Endothelial cell of umbilical vein (primary cell): ENCODE results near the gene IGFBP3. TPM values are rescaled to one million over a fixed set of nuclear protein-coding genes. Genes with fewer than 3 reads are reported as not detected.

Experiments
- BruUV-seq: library from RNA; stranded (reverse); fragments of 400-500 nt; replicated peaks from 2 replicates; lab custom pipeline; 2021; lab: Mats Ljungman, UMichigan
- CTCF ChIA-PET: fragments of 300-600, 350-600 bp; sonication (Branson Sonifier 250); formaldehyde crosslinking; loops from one replicate; lab custom pipeline; 2021; ENCODE audit warnings: antibody characterized with exemption, inconsistent platforms; lab: Charles Lee
- POLR2A ChIA-PET: fragments of 300-600, 350-600 bp; sonication (Branson Sonifier 250); formaldehyde crosslinking; loops from one replicate; lab custom pipeline; 2021; ENCODE audit warnings: antibody characterized with exemption, inconsistent platforms; lab: Charles Lee
- DNase-seq: peaks from one replicate; pipeline ENCODE4 v3.0.0-alpha.2; 2011; ENCODE audit warnings: low read depth, low spot score
- FAIRE-seq: peaks from 2 replicates; lab custom pipeline; 2011; peaks lifted over from hg19 to GRCh38; lab: Jason Lieb, UNC
- H2AFZ ChIP-seq: 2 replicates; pipeline ENCODE4 v1.6.0; 2012; ENCODE audit warnings: low read depth, low read length, control low read depth, inconsistent platforms
- H3K27ac ChIP-seq: 2 replicates; pipeline ENCODE4 v1.5.1; 2011; ENCODE audit warnings: low read depth, mild to moderate bottlenecking, control low read depth, low read length, moderate library complexity; ENCODE audit not compliant: insufficient read depth
- H3K27me3 ChIP-seq, 2 experiments: 2 replicates each; pipeline versions ENCODE4 v1.6.0 to v1.6.1; 2011; ENCODE audit warnings: low read length in 2 of 2, mixed read lengths in 1 of 2; ENCODE audit not compliant: control insufficient read depth in 2 of 2, insufficient read depth in 2 of 2
- H3K36me3 ChIP-seq, 2 experiments: 2 replicates in 1 of 2; 3 replicates in 1 of 2; pipeline ENCODE4 v1.5.1; 2011; ENCODE audit warnings: low read length in 2 of 2, mild to moderate bottlenecking in 1 of 2, moderate library complexity in 1 of 2; ENCODE audit not compliant: control insufficient read depth in 2 of 2, insufficient read depth in 2 of 2; ENCODE audit errors: extremely low read depth in 1 of 2
- H3K4me1 ChIP-seq: 3 replicates; pipeline ENCODE4 v1.5.1; 2011; ENCODE audit warnings: mild to moderate bottlenecking, low read length; ENCODE audit not compliant: control insufficient read depth, insufficient read depth; ENCODE audit errors: extremely low read depth
- H3K4me2 ChIP-seq: 2 replicates; pipeline ENCODE4 v1.6.1; 2011; ENCODE audit warnings: low read length, control low read depth, mixed read lengths; ENCODE audit not compliant: insufficient read depth
- H3K4me3 ChIP-seq, 3 experiments: fragments of 200-600 bp in 1 of 3; sonication (generic), shearing (Covaris generic) in 1 of 3; replicated peaks in 1 of 3; 2 replicates each; pipeline ENCODE4 v1.5.1; 2011 to 2016; ENCODE audit warnings: control low read depth in 3 of 3, low read length in 3 of 3, mild to moderate bottlenecking in 2 of 3, inconsistent platforms in 1 of 3, low read depth in 1 of 3, moderate library complexity in 1 of 3; ENCODE audit not compliant: insufficient read depth in 1 of 3
- H3K79me2 ChIP-seq: 2 replicates; pipeline ENCODE4 v1.6.0; 2012; ENCODE audit warnings: low read length, inconsistent platforms; ENCODE audit not compliant: control insufficient read depth, insufficient read depth
- H3K9ac ChIP-seq: replicated peaks from 2 replicates; pipeline ENCODE3; 2011; ENCODE audit warnings: low read length, control low read depth; ENCODE audit not compliant: insufficient read depth; ENCODE audit errors: extremely low read depth
- H3K9me1 ChIP-seq: replicated peaks from 3 replicates; pipeline ENCODE4 v1.6.0; 2011; ENCODE audit warnings: mild to moderate bottlenecking, low read length; ENCODE audit not compliant: control insufficient read depth, insufficient read depth; ENCODE audit errors: extremely low read depth
- H3K9me3 ChIP-seq: replicated peaks from 2 replicates; pipeline ENCODE4 v1.5.1; 2012; ENCODE audit warnings: low read length, inconsistent platforms; ENCODE audit not compliant: control insufficient read depth, insufficient read depth
- H4K20me1 ChIP-seq: replicated peaks from 2 replicates; pipeline ENCODE3; 2011; ENCODE audit warnings: mild to moderate bottlenecking, low read length; ENCODE audit not compliant: control insufficient read depth, insufficient read depth; ENCODE audit errors: extremely low read depth
- JUN ChIP-seq: IDR thresholded peaks from 2 replicates; pipeline ENCODE4 v1.6.1; 2011; ENCODE audit warnings: borderline replicate concordance, low read depth; ENCODE audit not compliant: insufficient read length, insufficient read depth
- MYC ChIP-seq: IDR thresholded peaks from one replicate; pipeline ENCODE4 v1.6.1; 2011; ENCODE audit warnings: mild to moderate bottlenecking, low read depth, low read length
- dilution Hi-C: fragments of 300-500 bp; cut with MboI; formaldehyde crosslinking; loops from one replicate; pipeline ENCODE4 v1.15.0; 2019; ENCODE audit warnings: low sequenced_read_pairs; ENCODE audit not compliant: extremely low pct_ligation_motif_present
- intact Hi-C: fragments of 100-400 bp; cut with micrococcal nuclease; formaldehyde crosslinking; loops from one replicate; pipeline ENCODE4 v1.10.0; 2022
- polyA plus RNA-seq, 4 experiments: library from polyadenylated mRNA; depleted of rRNA in 3 of 4; stranded (reverse) in 3 of 4; unstranded in 1 of 4; fragments of >200 nt; gene quantifications; 2 replicates each; pipeline versions ENCODE4 v1.2.1 to v1.2.3, GENCODE V29; 2011 to 2012; ENCODE audit warnings: missing spikeins in 1 of 4
- total RNA-seq: library from RNA; stranded (reverse); gene quantifications from 2 replicates; pipeline ENCODE4 v1.2.3, GENCODE V29; 2021
- TF ChIP-seq, protein P1 (sequence below), 2 donors: IDR thresholded peaks; 1 replicate in 1 of 2; 2 replicates in 1 of 2; pipeline ENCODE4 v1.5.1; 2011; ENCODE audit warnings: low read length in 2 of 2, mild to moderate bottlenecking in 2 of 2, moderate library complexity in 2 of 2, control low read depth in 1 of 2, inconsistent platforms in 1 of 2, low read depth in 1 of 2; ENCODE audit not compliant: insufficient read depth in 1 of 2; ENCODE audit errors: extremely low read depth in 1 of 2
- TF ChIP-seq, protein P2 (sequence below): IDR thresholded peaks from 2 replicates; pipeline ENCODE4 v1.6.1; 2011; ENCODE audit not compliant: insufficient read depth, insufficient read length

The IGFBP3 gene
- total and polyA plus RNA-seq, 2 donors (not counting 3 experiments of a cell fraction or from before 2014, with no cell fraction given): 3.4 to 10.1 TPM

DNA sequence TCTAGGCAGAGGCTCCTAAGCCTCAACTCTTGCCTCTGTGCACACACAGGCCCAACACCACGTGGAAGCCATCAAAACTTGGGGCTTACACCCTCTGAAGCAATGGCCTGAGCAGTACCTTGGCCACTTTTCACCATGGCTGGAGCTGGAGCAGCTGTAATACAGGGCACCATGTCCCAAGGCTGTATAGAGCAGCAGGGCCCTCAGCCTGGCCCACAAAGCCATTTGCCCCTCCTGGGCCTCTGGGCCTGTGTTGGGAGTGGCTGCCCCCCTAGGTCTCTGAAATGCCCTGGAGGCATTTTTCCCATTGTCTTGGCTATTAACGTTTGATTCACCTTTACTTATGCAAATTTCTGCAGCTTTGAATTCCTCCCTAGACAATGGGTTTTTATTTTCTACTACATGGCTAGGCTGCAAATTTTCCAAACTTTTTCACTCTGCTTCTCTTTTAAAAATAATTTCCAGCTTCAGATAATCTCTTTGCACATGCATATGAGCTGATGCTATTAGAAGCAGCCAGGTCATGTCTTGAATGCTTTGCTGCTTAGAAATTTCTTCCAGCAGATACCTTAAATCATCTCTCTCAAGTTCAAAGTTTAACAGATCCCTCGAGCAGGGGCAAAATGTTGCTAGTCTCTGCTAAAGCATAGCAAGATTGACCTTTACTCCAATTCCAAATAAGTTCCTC is 42.5 kb downstream of the IGFBP3 start:
- TF ChIP-seq, protein P1, sequence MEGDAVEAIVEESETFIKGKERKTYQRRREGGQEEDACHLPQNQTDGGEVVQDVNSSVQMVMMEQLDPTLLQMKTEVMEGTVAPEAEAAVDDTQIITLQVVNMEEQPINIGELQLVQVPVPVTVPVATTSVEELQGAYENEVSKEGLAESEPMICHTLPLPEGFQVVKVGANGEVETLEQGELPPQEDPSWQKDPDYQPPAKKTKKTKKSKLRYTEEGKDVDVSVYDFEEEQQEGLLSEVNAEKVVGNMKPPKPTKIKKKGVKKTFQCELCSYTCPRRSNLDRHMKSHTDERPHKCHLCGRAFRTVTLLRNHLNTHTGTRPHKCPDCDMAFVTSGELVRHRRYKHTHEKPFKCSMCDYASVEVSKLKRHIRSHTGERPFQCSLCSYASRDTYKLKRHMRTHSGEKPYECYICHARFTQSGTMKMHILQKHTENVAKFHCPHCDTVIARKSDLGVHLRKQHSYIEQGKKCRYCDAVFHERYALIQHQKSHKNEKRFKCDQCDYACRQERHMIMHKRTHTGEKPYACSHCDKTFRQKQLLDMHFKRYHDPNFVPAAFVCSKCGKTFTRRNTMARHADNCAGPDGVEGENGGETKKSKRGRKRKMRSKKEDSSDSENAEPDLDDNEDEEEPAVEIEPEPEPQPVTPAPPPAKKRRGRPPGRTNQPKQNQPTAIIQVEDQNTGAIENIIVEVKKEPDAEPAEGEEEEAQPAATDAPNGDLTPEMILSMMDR (IDR thresholded peaks at IDR 0.05; ENCODE audit: extremely low read depth in 1 of 2, insufficient read depth in 1 of 2, low read depth in 1 of 2, low read length in 2 of 2): no peak
- TF ChIP-seq MYC (no peak), JUN (no peak)
- TF ChIP-seq, protein P2, sequence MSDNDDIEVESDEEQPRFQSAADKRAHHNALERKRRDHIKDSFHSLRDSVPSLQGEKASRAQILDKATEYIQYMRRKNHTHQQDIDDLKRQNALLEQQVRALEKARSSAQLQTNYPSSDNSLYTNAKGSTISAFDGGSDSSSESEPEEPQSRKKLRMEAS: no peak
- Histone ChIP-seq H2AFZ (no peak overlapping the region), H3K79me2 (no peaks in the 10 kb centered on the region), H3K9me1 (no peaks in the 10 kb centered on the region), H3K36me3 (no peaks in the 10 kb centered on the region), H3K9me3 (no peaks in the 10 kb centered on the region), H3K27me3 (no peaks in the 10 kb centered on the region), H3K4me2 (no peak overlapping the region), H3K4me3 (no peak overlapping the region), H3K4me1 (peaks cover 15% of the 10 kb centered on the region), H3K27ac (no peak overlapping the region), H4K20me1 (no peaks in the 10 kb centered on the region), H3K9ac (no peak overlapping the region)
- intact Hi-C loops: no loop called here
- FAIRE-seq (no peak), DNase-seq (no peak)
- CTCF ChIA-PET: interaction anchor here (1.1 to 2.4 kb wide), 2 partner anchors 10 to 215 kb away, joined by 4 to 7 read pairs; partner anchors contain the start of gene IGFBP1
- POLR2A ChIA-PET: no interaction called here
- no TSS peak for BruUV-seq
- dilution Hi-C loops: no loop called here
